Activated naive CD4-positive, alpha-beta T cell treated with anti-CD3 and anti-CD28 coated beads, Interleukin-2, amount 50 U/mL, for 24 hours (primary cell): ENCODE data around the gene AGR3.

Experiments
- H3K27ac Mint-ChIP-seq: one replicate; pipeline ENCODE4 v1.8.0; 2021; ENCODE audit warnings: mild to moderate bottlenecking, mixed read lengths
- H3K27me3 Mint-ChIP-seq: one replicate; pipeline ENCODE4 v1.8.0; 2021; ENCODE audit warnings: mixed read lengths
- H3K36me3 Mint-ChIP-seq: one replicate; pipeline ENCODE4 v1.8.0; 2021; ENCODE audit warnings: mixed read lengths
- H3K4me1 Mint-ChIP-seq: one replicate; pipeline ENCODE4 v1.8.0; 2021; ENCODE audit warnings: mixed read lengths
- H3K4me3 Mint-ChIP-seq: one replicate; pipeline ENCODE4 v1.8.0; 2021; ENCODE audit warnings: mild to moderate bottlenecking, mixed read lengths
- H3K9me3 Mint-ChIP-seq: one replicate; pipeline ENCODE4 v1.8.0; 2021; ENCODE audit warnings: mixed read lengths

The AGR3 gene

DNA sequence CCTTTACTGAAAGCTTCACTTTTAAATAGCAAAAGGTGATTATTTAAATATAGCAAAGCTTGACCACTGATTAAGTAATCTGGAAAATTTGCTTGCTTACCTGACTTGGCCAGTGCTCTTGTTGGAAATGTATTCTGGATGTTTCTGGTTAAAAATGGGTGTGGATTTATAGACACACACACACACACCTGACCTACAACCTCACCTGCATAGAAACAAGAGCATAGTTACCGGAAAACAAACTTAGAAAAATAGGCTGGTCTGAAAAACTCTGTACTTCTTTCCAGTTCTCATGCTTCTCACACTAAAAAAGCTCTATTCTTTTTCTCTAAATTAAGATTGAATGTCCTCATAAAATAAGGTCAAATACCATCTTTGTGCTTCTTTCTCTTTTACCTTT lies at the start of gene AGR3:
TSS of gene AGR3 (minus strand) at position 140 of the 400 bp plus-strand sequence. CDS start 3,365 bp downstream, outside the sequence.
- Mint-ChIP-seq H3K36me3 (no peaks in the 10 kb centered on the region), H3K27ac (no peak within 1 kb of the TSS), H3K4me3 (no peak within 1 kb of the TSS), H3K27me3 (peaks cover 2% of the 10 kb centered on the region), H3K9me3 (no peaks in the 10 kb centered on the region), H3K4me1 (no peaks in the 10 kb centered on the region)

GRCh38 chr7:16930946-16931345 lies 49.2 kb upstream of the AGR3 start:
- Mint-ChIP-seq H3K9me3 (no peaks in the 10 kb centered on the region), H3K27me3 (no peaks in the 10 kb centered on the region), H3K4me3 (no peak overlapping the region), H3K4me1 (peaks cover 36% of the 10 kb centered on the region), H3K36me3 (no peaks in the 10 kb centered on the region), H3K27ac (no peak overlapping the region)

DNA sequence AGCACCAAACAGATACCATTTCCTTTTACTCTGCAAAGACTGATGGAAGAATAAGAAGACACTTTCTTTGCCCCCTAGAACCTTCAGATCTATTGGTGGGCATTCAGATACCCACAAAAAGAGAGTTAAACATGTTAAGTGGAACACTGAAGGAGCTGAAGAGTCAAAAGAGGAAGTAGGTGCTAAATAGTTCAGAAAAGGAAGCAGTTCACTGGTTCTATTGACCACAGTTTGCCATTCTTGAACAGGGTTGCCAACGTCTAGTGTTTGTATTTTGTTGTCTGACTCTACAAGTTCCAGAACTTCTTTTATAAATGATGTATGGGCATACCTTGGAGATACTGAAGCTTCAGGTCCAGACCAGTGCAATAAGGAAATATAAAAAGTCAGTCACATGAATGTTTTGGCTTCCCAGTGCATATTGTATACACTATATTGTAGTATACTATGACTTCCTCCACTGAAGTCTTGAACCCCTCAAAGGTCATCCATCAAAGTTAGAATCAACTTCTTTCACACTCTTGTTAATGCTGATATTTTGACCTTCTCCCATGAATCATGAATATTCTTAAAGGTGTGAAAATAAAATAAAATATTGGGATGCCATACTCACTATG lies 47.5 kb upstream of the AGR3 start:
- H3K9me3 Mint-ChIP-seq, result no peaks in the 10 kb centered on the region
- H3K4me1 Mint-ChIP-seq, result peaks cover 27% of the 10 kb centered on the region
- no peak overlapping the region for H3K27ac Mint-ChIP-seq
- H3K27me3 Mint-ChIP-seq, result no peaks in the 10 kb centered on the region
- no peaks in the 10 kb centered on the region for H3K36me3 Mint-ChIP-seq
- H3K4me3 Mint-ChIP-seq, result no peak overlapping the region

GRCh38 chr7:16926861-16927260 lies 45.1 kb upstream of the AGR3 start:
- H3K27me3 Mint-ChIP-seq, result no peaks in the 10 kb centered on the region
- H3K9me3 Mint-ChIP-seq, result no peaks in the 10 kb centered on the region
- no peaks in the 10 kb centered on the region for H3K36me3 Mint-ChIP-seq
- H3K27ac Mint-ChIP-seq, result no peak overlapping the region
- H3K4me3 Mint-ChIP-seq, result no peak overlapping the region
- peaks cover 17% of the 10 kb centered on the region for H3K4me1 Mint-ChIP-seq

DNA sequence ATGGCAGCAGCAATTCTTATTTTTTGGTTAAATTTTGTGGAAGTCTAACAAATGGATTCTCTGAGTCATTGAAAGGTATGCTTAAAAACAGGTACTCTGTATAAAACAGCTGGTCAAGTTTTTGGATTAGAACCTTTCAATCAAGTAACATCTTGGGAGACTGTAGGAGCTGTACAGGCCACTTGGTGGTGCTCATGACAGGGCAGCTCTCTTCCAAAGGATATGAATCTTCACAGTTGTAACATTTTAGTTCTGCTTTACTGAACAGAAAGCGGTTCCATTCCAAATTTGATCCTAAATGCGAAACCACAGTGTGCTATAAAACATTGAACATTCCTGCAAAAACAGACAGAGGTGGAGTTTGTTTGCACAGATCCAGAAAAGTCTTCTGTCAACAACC lies 44.5 kb upstream of the AGR3 start:
- Mint-ChIP-seq H3K4me3 (no peak overlapping the region), H3K27ac (no peak overlapping the region), H3K4me1 (peaks cover 14% of the 10 kb centered on the region), H3K36me3 (no peaks in the 10 kb centered on the region), H3K27me3 (no peaks in the 10 kb centered on the region), H3K9me3 (no peaks in the 10 kb centered on the region)

GRCh38 chr7:16925609-16926008 lies 43.8 kb upstream of the AGR3 start:
- Mint-ChIP-seq H3K27ac (no peak overlapping the region), H3K4me3 (no peak overlapping the region), H3K27me3 (no peaks in the 10 kb centered on the region), H3K36me3 (no peaks in the 10 kb centered on the region), H3K4me1 (peaks cover 7% of the 10 kb centered on the region), H3K9me3 (no peaks in the 10 kb centered on the region)

- Mint-ChIP-seq H3K9me3 (no peaks in the 10 kb centered on the region), H3K36me3 (no peaks in the 10 kb centered on the region), H3K27ac (no peak overlapping the region), H3K4me3 (no peak overlapping the region), H3K27me3 (no peaks in the 10 kb centered on the region), H3K4me1 (peaks cover 5% of the 10 kb centered on the region)
Measured at GRCh38 chr7:16923019-16923418, 41.2 kb upstream of the AGR3 start.

DNA sequence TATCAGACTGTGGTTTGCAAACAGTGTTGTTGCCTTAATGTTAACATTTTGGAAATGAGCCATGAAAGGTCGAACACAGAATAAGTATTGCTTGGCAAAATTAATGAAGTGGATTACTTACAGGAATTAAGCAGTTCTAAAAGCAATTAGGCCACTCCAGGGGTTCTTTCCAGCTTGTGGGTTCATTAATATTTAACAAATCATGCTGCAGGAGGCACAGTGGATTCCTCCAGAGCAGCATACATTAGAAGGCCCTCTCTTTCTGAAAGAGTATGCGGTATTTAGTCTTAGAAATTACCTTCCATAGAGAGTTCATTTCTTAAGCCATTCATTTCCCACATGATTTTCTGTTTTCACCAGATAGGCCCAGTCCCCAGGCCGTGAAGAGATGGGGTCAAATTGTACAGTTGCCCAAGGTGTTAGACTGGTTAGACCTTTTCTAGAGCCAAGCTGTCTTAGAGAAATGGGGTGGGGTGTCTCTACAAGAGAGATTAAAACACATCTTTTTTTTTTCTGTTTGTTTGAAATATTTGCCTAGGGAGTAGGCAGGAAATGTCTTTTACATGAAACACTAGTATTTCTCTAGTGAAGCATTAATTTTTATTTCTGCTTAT lies 40.0 kb upstream of the AGR3 start:
- peaks cover 1% of the 10 kb centered on the region for H3K27me3 Mint-ChIP-seq
- no peaks in the 10 kb centered on the region for H3K36me3 Mint-ChIP-seq
- peaks cover 5% of the 10 kb centered on the region for H3K4me1 Mint-ChIP-seq
- no peak overlapping the region for H3K4me3 Mint-ChIP-seq
- no peak overlapping the region for H3K27ac Mint-ChIP-seq
- no peaks in the 10 kb centered on the region for H3K9me3 Mint-ChIP-seq

- Mint-ChIP-seq H3K27ac (no peak overlapping the region), H3K4me1 (peaks cover 5% of the 10 kb centered on the region), H3K27me3 (peaks cover 1% of the 10 kb centered on the region), H3K4me3 (no peak overlapping the region), H3K36me3 (no peaks in the 10 kb centered on the region), H3K9me3 (no peaks in the 10 kb centered on the region)
Measured at GRCh38 chr7:16921151-16921550, 39.4 kb upstream of the AGR3 start.

GRCh38 chr7:16919440-16919839 lies 37.7 kb upstream of the AGR3 start:
- Mint-ChIP-seq H3K4me1 (peaks cover 5% of the 10 kb centered on the region), H3K36me3 (no peaks in the 10 kb centered on the region), H3K4me3 (no peak overlapping the region), H3K27me3 (peaks cover 3% of the 10 kb centered on the region), H3K9me3 (no peaks in the 10 kb centered on the region), H3K27ac (no peak overlapping the region)

DNA sequence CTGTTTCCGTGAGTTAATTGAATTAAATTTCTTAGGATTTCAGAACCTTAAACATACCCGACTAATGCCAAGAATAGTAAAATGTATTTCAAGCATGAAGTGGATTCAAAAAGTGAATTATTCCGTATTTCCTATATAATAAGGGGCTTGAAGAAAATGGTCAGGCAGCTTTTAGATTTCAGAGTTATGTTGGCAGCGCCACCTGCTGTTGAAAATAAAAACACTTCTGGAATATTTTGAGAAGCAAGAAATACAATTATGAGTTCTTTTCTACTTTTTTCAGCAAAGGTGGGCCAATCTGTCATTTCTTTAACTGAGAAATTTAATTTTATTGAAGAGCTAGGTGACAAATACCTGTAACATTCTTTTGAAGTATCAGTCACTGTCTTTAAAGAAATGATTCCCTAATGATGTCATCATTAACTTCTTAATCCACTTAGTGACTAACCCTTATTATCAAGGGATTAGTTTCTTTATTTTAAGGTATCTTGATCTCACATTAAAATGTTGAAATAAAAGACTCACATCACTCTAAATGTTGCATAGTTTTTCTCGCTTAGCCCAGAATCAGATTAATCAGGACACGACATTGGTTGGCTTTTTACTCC lies 36.6 kb upstream of the AGR3 start:
- Mint-ChIP-seq H3K4me3 (no peak overlapping the region), H3K4me1 (peaks cover 5% of the 10 kb centered on the region), H3K27ac (no peak overlapping the region), H3K9me3 (no peaks in the 10 kb centered on the region), H3K36me3 (no peaks in the 10 kb centered on the region), H3K27me3 (peaks cover 5% of the 10 kb centered on the region)

DNA sequence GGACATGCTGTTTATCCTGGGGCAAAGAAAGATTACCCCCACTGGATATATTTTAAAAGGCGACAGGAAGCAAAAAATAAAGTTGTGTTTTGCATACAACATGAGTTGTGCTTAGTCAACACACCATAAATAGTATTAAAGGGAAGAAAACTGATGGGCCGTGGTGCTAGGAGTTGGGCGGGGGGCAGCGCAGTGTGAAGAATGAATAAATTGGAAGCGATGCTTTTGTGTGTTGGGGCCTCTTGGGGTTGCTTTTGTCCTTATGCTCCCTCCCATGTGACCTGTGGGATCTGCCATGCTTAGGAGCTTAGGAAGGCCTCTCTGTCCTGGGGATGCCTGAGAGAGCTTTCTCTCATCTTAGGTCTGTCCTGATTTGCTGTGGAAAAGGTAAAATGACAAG lies 35.0 kb upstream of the AGR3 start:
- Mint-ChIP-seq H3K4me3 (no peak overlapping the region), H3K9me3 (no peaks in the 10 kb centered on the region), H3K4me1 (no peaks in the 10 kb centered on the region), H3K27me3 (peaks cover 5% of the 10 kb centered on the region), H3K36me3 (no peaks in the 10 kb centered on the region), H3K27ac (no peak overlapping the region)

- H3K27me3 Mint-ChIP-seq, result peaks cover 5% of the 10 kb centered on the region
- no peaks in the 10 kb centered on the region for H3K9me3 Mint-ChIP-seq
- no peak overlapping the region for H3K4me3 Mint-ChIP-seq
- H3K27ac Mint-ChIP-seq, result no peak overlapping the region
- H3K4me1 Mint-ChIP-seq, result no peaks in the 10 kb centered on the region
- H3K36me3 Mint-ChIP-seq, result no peaks in the 10 kb centered on the region
Measured at GRCh38 chr7:16916105-16916639, 34.4 kb upstream of the AGR3 start.

GRCh38 chr7:16915405-16915804 lies 33.6 kb upstream of the AGR3 start:
- no peaks in the 10 kb centered on the region for H3K36me3 Mint-ChIP-seq
- H3K4me1 Mint-ChIP-seq, result no peaks in the 10 kb centered on the region
- H3K27ac Mint-ChIP-seq, result no peak overlapping the region
- no peak overlapping the region for H3K4me3 Mint-ChIP-seq
- H3K27me3 Mint-ChIP-seq, result peaks cover 5% of the 10 kb centered on the region
- no peaks in the 10 kb centered on the region for H3K9me3 Mint-ChIP-seq

DNA sequence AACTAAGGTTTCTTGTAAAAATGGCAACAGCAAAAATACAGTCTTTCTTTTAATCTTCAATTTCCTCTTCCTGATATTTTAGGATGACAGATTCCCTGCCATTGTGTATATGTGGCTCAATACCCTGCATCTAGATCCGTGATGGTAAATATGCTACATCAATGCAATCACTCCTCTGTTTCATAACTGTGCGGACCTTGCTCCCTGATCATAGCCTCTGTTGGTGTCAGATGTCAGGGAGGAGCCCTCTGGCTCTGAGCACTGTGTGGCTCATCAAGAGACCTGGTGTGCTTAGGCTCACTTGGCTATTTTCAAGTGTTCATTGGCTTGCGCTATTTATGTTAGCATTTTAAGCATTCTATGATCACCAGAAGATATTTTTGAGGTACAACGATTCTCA lies 33.0 kb upstream of the AGR3 start:
- Mint-ChIP-seq H3K4me3 (no peak overlapping the region), H3K4me1 (no peaks in the 10 kb centered on the region), H3K36me3 (no peaks in the 10 kb centered on the region), H3K27ac (no peak overlapping the region), H3K9me3 (no peaks in the 10 kb centered on the region), H3K27me3 (peaks cover 5% of the 10 kb centered on the region)

GRCh38 chr7:16913643-16914042 lies 31.9 kb upstream of the AGR3 start:
- H3K4me3 Mint-ChIP-seq, result no peak overlapping the region

More at GRCh38 chr7:16913643-16914042, 31.9 kb upstream of the AGR3 start:
- Mint-ChIP-seq H3K27ac (no peak overlapping the region), H3K36me3 (no peaks in the 10 kb centered on the region), H3K4me1 (no peaks in the 10 kb centered on the region), H3K9me3 (no peaks in the 10 kb centered on the region), H3K27me3 (peaks cover 5% of the 10 kb centered on the region)
